Measurements from ENCODE around the gene SHB. TPM values are rescaled to one million over a fixed set of nuclear protein-coding genes. Genes with fewer than 3 reads are reported as not detected.

The SHB gene
- total RNA-seq, 1 experiment from 2014 or later, result 28.7 TPM

DNA sequence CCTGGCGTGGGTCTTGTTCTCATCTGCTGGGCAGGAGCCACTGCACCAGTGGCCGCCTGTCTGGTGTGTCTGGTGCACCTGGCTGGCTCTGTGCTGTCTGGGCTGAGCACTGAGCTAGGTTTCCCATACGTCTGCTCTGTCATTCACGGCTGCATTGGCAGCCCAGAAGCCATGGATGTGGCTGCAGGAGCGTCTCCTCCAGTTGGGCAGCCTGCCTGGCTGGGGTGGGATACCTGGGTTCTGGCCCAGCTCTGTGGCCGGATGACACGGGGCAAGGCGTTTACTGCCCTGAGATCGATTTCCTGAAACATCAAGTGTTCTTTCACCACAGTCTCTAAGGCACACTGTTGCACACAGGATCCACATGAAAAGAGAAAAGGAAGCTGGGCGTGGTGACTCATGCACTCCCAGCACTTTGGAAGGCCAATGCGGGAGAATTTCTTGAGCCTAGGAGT is 139.6 kb downstream of the SHB start:
- Histone ChIP-seq H3K9me2 (ENCODE audit: insufficient read depth) (no peaks in the 10 kb centered on the region), H3K27me3 (ENCODE audit: insufficient read depth, low read length) (no peaks in the 10 kb centered on the region), H3K4me3 (replicated peaks in 1 of 2; ENCODE audit: low read depth in 1 of 2, low read length in 2 of 2) (no peak overlapping the region), H3K27ac (ENCODE audit: low read depth, low read length) (peak overlapping the region; percentile 77), H3K4me2 (ENCODE audit: low read length) (peak overlapping the region; percentile 54), H4K20me1 (ENCODE audit: insufficient read depth) (no peaks in the 10 kb centered on the region), H3K79me2 (ENCODE audit: insufficient read depth, low read length) (peaks cover 13% of the 10 kb centered on the region; the same call in 1 of the 2 replicates), H3K9ac (ENCODE audit: low read length) (peak overlapping the region; percentile 10; the same call in 1 of the 2 replicates), H3K36me3 (ENCODE audit: control insufficient read depth in 1 of 2, insufficient read depth in 2 of 2, low read length in 2 of 2) (no peaks in the 10 kb centered on the region), H3K9me3 (ENCODE audit: control insufficient read depth in 1 of 2, insufficient read depth in 1 of 2, low read depth in 1 of 2, low read length in 2 of 2) (no peaks in the 10 kb centered on the region), H2AFZ (ENCODE audit: low read depth, low read length, poor library complexity, severe bottlenecking) (no peak overlapping the region), H3K4me1 (ENCODE audit: control insufficient read depth in 1 of 2, insufficient read depth in 2 of 2, low read length in 2 of 2) (peaks cover 46 to 62% of the 10 kb centered on the region in 2 experiments)
- intact Hi-C loops (cut with micrococcal nuclease), result loop anchor here (5.0 kb wide), 1 partner anchor 158 kb away; no protein-coding TSS in a partner anchor
- peak; percentile 80 for ATAC-seq
- peak; percentile 58 for DNase-seq (ENCODE audit: low read depth, low spot score)
- CTCF ChIA-PET, result interaction anchor here (0.9 to 1.5 kb wide), 2 partner anchors 8 to 16 kb away, joined by 3 to 6 read pairs; no protein-coding TSS in a partner anchor
- TF ChIP-seq POLR2AphosphoS5 (IDR thresholded peaks at IDR 0.05; ENCODE audit: low read depth, low read length), result no peak
- peak; percentile 66 for TF ChIP-seq FOSL1 (IDR thresholded peaks at IDR 0.05; ENCODE audit: low read depth)
- TF ChIP-seq JUND (IDR thresholded peaks at IDR 0.05), result peak; percentile 71
- TF ChIP-seq, protein P1, sequence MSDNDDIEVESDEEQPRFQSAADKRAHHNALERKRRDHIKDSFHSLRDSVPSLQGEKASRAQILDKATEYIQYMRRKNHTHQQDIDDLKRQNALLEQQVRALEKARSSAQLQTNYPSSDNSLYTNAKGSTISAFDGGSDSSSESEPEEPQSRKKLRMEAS (IDR thresholded peaks at IDR 0.05), result peak; percentile 62; the same call in 1 of the 2 replicates
- TF ChIP-seq CBX3 (IDR thresholded peaks at IDR 0.05; ENCODE audit: low read depth), result 0 out of 2 replicates have a peak, but pooled peaks have one; percentile 53
- TF ChIP-seq EZH2phosphoT487 (IDR thresholded peaks at IDR 0.05; ENCODE audit: borderline replicate concordance), result no peak
- TF ChIP-seq SP1 (IDR thresholded peaks at IDR 0.05; ENCODE audit: low read depth), result peak; percentile 71
- no TSS peak for BruUV-seq (replicated peaks)
- RAD21 ChIA-PET (ENCODE audit: low non-redundant PET in 1 of 2, low total read pairs in 2 of 2, uncharacterized antibody in 2 of 2, unreplicated experiment in 2 of 2), result interaction anchor here in 1 of 2 experiments (1.1 kb wide), 1 partner anchor 16 kb away, joined by 3 read pairs; no protein-coding TSS in a partner anchor
- POLR2A ChIA-PET, result interaction anchor here (0.7 kb wide), 1 partner anchor 15 kb away, joined by 3 read pairs; no protein-coding TSS in a partner anchor
